Mesenteric fat pad (tissue), 1 donor: Measurements from ENCODE around the gene BANP. TPM values are rescaled to one million over a fixed set of nuclear protein-coding genes. Genes with fewer than 3 reads are reported as not detected.
"Not testable (repeated sequence)": the region's sequence is repeated elsewhere in the genome, so short reads cannot be mapped to it uniquely, and the experiment has no call there.

Source experiments
- DNase-seq: peaks from one replicate; pipeline ENCODE4 v3.0.0-alpha.2; 2020; ENCODE audit warnings: low spot score
- total RNA-seq: library from RNA; stranded (reverse); fragmentation: NEBNext Ultra II Directional; extraction: Animal tissue kit (Norgen Biotek cat#: 25700); gene quantifications from one replicate; pipeline ENCODE4 v1.2.1, GENCODE V29; 2021
- donor health status: DM: yes; HTN: yes; CAD: no.

The BANP gene
- total RNA-seq, 1 donor from 2014 or later, result 28.8 TPM

- DNase-seq, result no peak
These were observed 167.1 kb downstream of the BANP start for GRCh38 chr16:88118376-88118775.

DNA sequence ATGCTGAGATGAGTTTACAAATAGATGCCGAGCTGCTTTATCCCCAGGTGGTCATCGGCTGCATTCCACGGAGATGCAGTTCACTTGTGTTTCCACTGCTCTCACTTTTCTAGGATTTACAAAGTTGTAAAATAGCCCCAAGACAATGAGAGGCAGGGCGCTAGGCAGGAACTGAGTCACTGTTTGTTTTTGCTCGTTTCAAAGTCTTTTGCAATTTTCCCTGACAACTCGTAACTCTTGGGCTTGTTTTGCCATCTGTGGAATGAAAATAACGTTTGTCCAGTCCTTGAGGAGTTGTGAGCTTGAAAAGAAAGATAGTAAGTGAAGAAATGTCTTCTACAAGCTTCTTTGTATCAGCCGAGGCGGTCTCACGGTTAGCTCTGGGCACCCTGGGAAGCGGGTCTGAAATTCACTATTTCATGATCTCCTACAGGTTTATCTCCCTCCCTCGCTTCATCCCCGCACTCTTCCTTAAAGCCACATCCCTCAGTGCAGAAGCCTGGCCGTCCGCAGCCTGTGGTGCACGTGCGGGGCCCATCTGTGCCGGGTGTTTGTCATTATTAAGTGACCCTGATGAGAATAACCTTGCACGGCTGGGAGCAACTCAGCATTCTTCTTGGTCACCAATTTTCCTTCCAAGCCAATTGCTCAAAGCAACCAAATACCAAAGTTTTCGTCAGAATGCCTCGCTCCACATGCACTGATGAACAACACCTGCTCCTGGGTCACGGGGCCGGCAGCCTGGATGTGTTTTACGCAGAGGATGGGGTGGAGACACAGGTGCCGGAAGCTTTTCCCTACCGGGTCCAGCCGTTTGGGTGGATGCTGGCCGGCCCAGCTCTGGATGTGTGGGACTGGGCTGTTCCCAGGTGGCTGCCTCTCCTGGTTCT, 167.9 kb downstream of the BANP start:
- not testable (repeated sequence) for DNase-seq

DNA sequence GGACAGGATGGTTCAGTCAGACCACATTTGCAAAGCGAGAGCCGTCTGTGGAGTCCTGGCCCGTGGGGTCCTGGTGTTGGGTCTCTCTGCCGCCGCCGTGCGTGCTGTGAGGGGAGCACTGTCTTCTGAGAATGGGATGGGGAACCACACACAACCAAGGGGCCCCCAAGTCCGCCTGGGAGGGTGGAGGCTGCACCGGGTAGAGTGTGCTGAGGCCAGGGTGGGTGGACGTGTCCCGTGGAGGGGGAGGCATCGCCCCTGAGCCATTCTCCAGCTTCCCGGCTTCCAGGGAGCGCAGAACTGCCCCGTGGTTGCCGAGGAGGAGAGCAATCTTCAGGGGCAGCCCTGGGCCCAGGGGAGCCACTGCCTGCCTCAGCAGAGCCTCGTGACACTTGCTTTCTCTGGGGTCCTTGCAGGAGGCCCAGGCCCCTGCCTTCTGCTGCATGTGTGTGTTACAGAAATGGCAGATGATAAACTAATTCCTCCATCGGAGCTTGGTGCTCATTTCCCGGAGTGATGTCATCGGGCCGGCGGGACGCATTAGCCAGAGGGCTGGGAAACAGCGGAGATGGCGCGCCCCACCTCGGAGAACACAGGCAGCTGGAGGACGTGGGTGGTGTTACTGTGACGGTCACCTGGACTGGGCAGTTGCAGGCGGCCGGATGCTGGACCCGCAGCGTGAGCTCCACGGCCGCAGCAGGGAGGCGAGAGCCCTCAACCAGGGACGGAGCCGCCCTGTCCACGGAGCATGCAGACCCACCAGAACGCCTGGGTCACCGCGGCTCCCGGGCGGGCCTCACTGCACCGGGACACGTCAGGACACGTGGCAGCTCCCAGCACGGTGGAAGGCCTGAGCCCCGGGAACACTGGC, 168.9 kb downstream of the BANP start:
- not testable (repeated sequence) for DNase-seq

DNA sequence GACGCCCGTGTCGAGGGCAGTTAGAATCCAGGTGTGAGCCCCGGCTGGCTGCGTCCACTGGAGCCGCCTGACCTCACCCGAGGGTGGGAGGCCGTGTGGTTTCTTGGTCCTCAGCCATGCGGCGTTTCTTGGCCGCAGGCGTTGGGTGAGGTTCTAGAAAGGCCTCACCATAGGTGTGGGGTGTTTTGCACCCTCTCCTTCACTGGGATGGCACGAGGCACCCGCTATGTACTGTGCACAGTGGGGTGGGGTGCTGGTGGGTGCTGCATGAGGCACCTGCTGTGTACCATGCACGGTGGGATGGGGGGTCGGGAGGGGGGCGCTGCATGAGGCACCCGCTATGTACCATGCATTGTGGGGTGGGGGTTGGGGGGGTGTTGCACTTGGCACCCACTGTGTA, 169.6 kb downstream of the BANP start:
- DNase-seq, result no peak

GRCh38 chr16:88121391-88121790, 170.2 kb downstream of the BANP start:
- not testable (repeated sequence) for DNase-seq

DNA sequence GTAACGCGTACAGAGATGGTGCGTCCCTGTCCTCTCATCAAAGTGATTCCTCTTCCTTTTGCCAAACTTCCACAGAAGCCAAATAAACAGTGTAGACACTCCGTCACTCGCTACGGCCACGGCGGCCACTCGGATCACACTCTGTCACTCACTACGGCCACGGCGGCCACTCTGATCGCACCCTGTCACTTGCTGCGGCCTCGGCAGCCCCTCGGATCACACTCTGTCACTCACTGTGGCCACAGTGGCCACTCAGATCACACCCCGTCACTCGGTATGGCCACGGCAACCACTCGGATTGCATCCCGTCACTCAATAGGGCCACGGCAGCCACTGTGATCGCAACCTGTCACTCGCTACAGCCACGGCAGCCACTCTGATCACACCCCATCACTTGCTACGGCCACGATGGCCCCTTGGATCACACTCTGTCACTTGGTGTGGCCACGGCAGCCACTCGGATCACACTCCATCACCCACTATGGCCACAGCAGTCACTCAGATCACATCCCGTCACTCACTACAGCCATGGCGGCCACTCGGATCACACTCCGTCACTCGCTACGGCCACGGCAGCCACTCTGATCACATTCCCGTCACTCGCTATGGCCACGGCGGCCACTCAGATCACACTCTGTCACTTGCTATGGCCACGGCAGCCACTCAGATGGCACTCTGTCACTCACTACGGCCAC, 170.8 kb downstream of the BANP start:
- no peak for DNase-seq

Other genes with a start within 250 kb of the BANP start
- gene KLHDC4, start 185.4 kb upstream of the BANP start, total RNA-seq, result 39.9 TPM
- gene SLC7A5, start 81.9 kb upstream of the BANP start, total RNA-seq, result 9.4 TPM
- gene CA5A, start 14.9 kb upstream of the BANP start, total RNA-seq, result not detected